ENCODE measurements around the gene PVALB.

The PVALB gene

DNA sequence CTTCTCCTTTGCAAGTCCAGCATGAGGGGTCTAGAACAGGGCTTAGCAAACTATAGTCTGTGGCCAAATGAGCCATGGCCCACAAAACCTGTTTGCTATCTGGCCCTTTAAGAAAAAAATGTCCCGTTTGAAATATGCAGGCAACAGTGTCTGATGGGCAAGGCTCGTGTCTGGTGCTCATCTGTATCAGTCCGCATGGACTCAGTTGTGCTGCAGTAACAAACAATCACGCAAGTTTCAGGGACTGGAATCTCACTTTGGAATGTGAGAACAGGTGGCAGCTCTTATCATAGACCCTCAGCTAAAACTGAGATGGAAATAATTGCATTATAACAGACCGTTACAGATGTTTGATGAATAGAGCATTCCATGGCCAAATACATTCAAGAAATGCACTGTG lies 19.1 kb upstream of the PVALB start:
- DNase-seq (ENCODE audit: extremely low spot score) = no peak
- TF ChIP-seq, protein P1, sequence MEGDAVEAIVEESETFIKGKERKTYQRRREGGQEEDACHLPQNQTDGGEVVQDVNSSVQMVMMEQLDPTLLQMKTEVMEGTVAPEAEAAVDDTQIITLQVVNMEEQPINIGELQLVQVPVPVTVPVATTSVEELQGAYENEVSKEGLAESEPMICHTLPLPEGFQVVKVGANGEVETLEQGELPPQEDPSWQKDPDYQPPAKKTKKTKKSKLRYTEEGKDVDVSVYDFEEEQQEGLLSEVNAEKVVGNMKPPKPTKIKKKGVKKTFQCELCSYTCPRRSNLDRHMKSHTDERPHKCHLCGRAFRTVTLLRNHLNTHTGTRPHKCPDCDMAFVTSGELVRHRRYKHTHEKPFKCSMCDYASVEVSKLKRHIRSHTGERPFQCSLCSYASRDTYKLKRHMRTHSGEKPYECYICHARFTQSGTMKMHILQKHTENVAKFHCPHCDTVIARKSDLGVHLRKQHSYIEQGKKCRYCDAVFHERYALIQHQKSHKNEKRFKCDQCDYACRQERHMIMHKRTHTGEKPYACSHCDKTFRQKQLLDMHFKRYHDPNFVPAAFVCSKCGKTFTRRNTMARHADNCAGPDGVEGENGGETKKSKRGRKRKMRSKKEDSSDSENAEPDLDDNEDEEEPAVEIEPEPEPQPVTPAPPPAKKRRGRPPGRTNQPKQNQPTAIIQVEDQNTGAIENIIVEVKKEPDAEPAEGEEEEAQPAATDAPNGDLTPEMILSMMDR (IDR thresholded peaks at IDR 0.05; ENCODE audit: control extremely low read depth, extremely low read depth, low read depth, missing control alignments) = no peak
- ChIA-PET POLR2A (no interaction called here), CTCF (interaction anchor here (1.4 to 1.6 kb wide), 2 partner anchors 20 to 79 kb away, joined by 3 to 7 read pairs; no protein-coding TSS in a partner anchor)

DNA sequence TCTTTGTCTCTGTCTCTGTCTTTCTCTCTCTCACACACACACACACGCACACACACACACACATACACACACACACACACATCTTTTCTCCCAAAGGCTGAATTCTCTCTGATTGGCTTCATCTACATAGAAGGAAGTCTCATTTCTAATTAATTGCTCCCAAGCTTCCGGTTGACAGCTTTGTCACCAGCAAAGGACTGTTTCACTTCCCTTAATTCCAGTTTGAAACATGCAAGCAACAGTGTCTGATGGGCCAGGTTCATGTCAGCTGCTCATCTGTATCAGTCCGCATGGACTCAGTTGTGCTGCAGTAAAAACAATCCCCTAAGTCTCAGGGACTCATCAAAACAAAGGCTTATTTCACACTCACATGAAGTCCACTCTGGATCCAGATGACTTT lies 16.2 kb upstream of the PVALB start:
- POLR2A ChIA-PET = no interaction called here
- no peak for DNase-seq (ENCODE audit: extremely low spot score)

DNA sequence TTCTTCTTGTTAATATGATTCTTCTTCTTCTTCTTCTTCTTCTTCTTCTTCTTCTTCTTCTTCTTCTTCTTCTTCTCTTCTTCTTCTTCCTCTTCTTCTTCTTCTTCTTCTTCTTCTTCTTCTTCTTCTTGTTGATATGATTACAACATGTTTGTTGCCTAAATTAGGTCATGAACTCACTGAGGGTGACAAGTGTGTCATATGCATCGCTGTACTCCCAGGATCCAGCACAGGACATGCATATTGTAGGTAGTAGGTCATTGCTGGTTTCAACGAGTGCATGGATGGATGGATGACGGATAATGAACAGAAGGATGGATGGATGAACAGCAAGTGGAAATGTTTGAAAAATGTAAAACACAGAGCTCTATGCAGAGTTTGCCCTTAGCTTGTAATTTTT lies 14.9 kb upstream of the PVALB start:
- TF ChIP-seq, protein P1 (IDR thresholded peaks at IDR 0.05; ENCODE audit: control extremely low read depth, extremely low read depth, low read depth, missing control alignments) = no peak
- ChIA-PET POLR2A (no interaction called here), CTCF (interaction anchor here (1.1 to 2.0 kb wide), 2 partner anchors 24 to 50 kb away, joined by 3 to 7 read pairs; no protein-coding TSS in a partner anchor)
- no peak for DNase-seq (ENCODE audit: extremely low spot score)

More for the DNA sequence above, 16.2 kb upstream of the PVALB start:
- TF ChIP-seq, protein P1 (IDR thresholded peaks at IDR 0.05; ENCODE audit: control extremely low read depth, extremely low read depth, low read depth, missing control alignments) = no peak
- CTCF ChIA-PET = interaction anchor here (0.8 to 2.0 kb wide), 3 partner anchors 20 to 189 kb away, joined by 3 to 7 read pairs (median 3); no protein-coding TSS in a partner anchor

DNA sequence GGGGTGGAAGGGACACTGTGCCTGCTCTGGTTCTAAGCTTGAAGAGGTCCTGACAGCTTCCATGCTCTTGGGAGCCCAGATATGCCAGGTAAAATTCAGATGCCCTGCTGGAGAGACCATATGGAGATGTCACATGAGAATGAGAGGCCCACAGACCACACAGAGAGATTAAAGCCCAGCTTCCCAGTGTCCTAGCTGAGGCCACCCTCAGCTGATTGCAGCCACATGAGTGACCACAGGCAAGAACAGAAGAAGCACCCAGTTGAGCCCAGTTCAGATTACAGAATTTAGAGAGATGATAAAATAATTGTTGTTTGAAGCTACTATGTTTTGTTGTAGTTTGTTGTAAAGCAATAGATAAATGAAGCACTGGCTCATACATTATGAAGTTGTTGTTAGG lies 14.4 kb upstream of the PVALB start:
- POLR2A ChIA-PET = no interaction called here
- CTCF ChIA-PET = interaction anchor here (1.1 to 2.0 kb wide), 3 partner anchors 25 to 50 kb away, joined by 3 to 7 read pairs (median 4); no protein-coding TSS in a partner anchor

DNA sequence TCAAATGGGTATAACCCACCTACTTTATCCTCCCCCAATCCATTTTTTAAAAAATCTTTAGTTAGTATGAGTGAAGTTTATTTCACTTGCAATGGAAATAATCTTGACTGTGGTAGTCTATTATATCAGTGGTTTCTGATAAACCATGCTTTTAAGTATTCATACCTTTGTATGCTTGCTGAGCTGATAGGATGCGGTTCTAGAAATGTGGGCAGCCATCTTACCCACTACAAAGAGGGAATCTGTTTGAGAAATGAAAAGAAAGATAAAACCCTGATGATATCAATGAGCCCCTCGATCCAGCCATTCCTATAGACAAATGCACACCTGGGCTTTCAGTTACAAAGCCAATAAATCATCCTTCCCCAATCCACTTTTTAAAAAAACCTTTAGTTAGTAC lies 13.8 kb upstream of the PVALB start:
- ChIA-PET CTCF (interaction anchor here (1.1 kb wide), 2 partner anchors 25 to 49 kb away, joined by 3 to 4 read pairs; no protein-coding TSS in a partner anchor), POLR2A (no interaction called here)
- TF ChIP-seq, protein P1 (IDR thresholded peaks at IDR 0.05; ENCODE audit: control extremely low read depth, extremely low read depth, low read depth, missing control alignments) = no peak
- no peak for DNase-seq (ENCODE audit: extremely low spot score)

More for the DNA sequence above, 14.4 kb upstream of the PVALB start:
- TF ChIP-seq, protein P1 (IDR thresholded peaks at IDR 0.05; ENCODE audit: control extremely low read depth, extremely low read depth, low read depth, missing control alignments) = no peak
- DNase-seq (ENCODE audit: extremely low spot score) = no peak

DNA sequence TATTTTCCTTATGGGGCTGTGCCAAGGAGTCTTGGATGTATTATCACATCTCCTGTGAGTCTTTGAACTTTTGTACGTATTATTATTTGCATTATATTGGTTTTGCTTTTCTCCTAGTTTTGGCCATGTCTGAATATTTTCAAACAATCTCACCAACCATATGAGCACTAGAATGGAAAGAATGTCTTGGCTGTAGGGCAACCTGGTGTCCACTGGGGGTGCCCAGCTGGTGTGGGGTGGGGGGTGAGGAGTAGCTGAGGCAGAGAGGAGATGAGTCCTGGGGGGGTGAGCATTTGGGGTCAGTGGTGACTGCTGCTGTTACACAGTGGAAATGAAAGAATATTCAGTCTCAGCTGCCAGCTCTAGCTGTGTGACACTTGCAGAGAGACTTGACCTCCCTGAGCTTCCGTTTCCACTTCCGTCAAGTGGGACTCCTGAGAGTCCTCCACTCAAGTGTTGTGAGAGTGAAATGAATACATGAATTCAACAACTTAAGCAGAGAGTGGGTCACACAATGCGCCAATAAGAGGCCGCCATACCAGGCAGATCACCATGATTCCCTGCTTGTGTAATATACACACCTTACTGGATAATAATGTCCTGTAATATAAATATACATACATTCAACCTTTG lies 12.7 kb upstream of the PVALB start:
- ChIA-PET CTCF (no interaction called here), POLR2A (no interaction called here)
- DNase-seq (ENCODE audit: extremely low spot score) = no peak
- TF ChIP-seq, protein P1 (IDR thresholded peaks at IDR 0.05; ENCODE audit: control extremely low read depth, extremely low read depth, low read depth, missing control alignments) = no peak

Measured in GM10248 (cell line).